ENCODE data around the gene ARHGEF6. TPM values are rescaled to one million over a fixed set of nuclear protein-coding genes. Genes with fewer than 3 reads are reported as not detected.
A peak's percentile ranks its signal among the peaks of the same experiment; 100 is the strongest.

The ARHGEF6 gene
- total RNA-seq, 1 donor from 2014 or later: 4.7 TPM

- Mint-ChIP-seq H3K9me3 (ENCODE audit: unreplicated experiment) (no peaks in the 10 kb centered on the region), H3K27me3 (ENCODE audit: low read depth, unreplicated experiment) (no peaks in the 10 kb centered on the region), H3K4me1 (ENCODE audit: low read depth, unreplicated experiment) (no peaks in the 10 kb centered on the region), H3K4me3 (ENCODE audit: unreplicated experiment) (no peak overlapping the region), H3K36me3 (ENCODE audit: low read depth, unreplicated experiment) (peaks cover under 1% of the 10 kb centered on the region), H3K27ac (ENCODE audit: unreplicated experiment) (no peak overlapping the region)
- no peaks in the 10 kb centered on the region for H3K27me3 ChIP-seq (ENCODE audit: insufficient read depth, low read length)
- H3K9me3 ChIP-seq (ENCODE audit: insufficient read depth, low read depth, low read length): no peaks in the 10 kb centered on the region
- H3K9ac ChIP-seq (ENCODE audit: low read length): no peak overlapping the region
- H3K79me2 ChIP-seq (ENCODE audit: insufficient read depth, low read length): no peaks in the 10 kb centered on the region
- H3K27ac ChIP-seq (ENCODE audit: low read depth, low read length): no peak overlapping the region
- H3K4me1 ChIP-seq (ENCODE audit: insufficient read depth, low read length): no peaks in the 10 kb centered on the region
- H2AFZ ChIP-seq (ENCODE audit: low read depth, low read length): no peak overlapping the region
- H3K36me3 ChIP-seq (ENCODE audit: insufficient read depth, low read length): no peaks in the 10 kb centered on the region
- H3K4me3 ChIP-seq (ENCODE audit: insufficient read depth, low read depth, low read length): no peak overlapping the region
- TF ChIP-seq EZH2 (IDR thresholded peaks at IDR 0.05; ENCODE audit: insufficient read depth, low read length): no peak
- TF ChIP-seq CTCF (IDR thresholded peaks at IDR 0.05; ENCODE audit: insufficient read depth, low read depth, low read length): no peak
- peak; percentile 71 for FAIRE-seq
- no peak for DNase-seq (ENCODE audit: low read depth)
- no peak overlapping the region for H3K4me2 ChIP-seq (ENCODE audit: low read length)
- H4K20me1 ChIP-seq (ENCODE audit: insufficient read depth, low read length): no peaks in the 10 kb centered on the region
Measured at GRCh38 chrX:136810493-136810892, 29.8 kb upstream of the ARHGEF6 start.

GRCh38 chrX:136806891-136807410, 26.2 kb upstream of the ARHGEF6 start:
- DNase-seq (ENCODE audit: low read depth) (no peak), FAIRE-seq (peak; percentile 59)
- no peaks in the 10 kb centered on the region for H3K9me3 Mint-ChIP-seq (ENCODE audit: unreplicated experiment)
- Histone ChIP-seq H3K27ac (ENCODE audit: low read depth, low read length) (no peak overlapping the region), H3K27me3 (ENCODE audit: insufficient read depth, low read length) (no peaks in the 10 kb centered on the region), H4K20me1 (ENCODE audit: insufficient read depth, low read length) (no peaks in the 10 kb centered on the region), H3K4me3 (ENCODE audit: insufficient read depth, low read depth, low read length) (no peak overlapping the region), H3K79me2 (ENCODE audit: insufficient read depth, low read length) (no peaks in the 10 kb centered on the region), H3K4me2 (ENCODE audit: low read length) (no peak overlapping the region), H3K4me1 (ENCODE audit: insufficient read depth, low read length) (no peaks in the 10 kb centered on the region), H3K9me3 (ENCODE audit: insufficient read depth, low read depth, low read length) (no peaks in the 10 kb centered on the region), H3K9ac (ENCODE audit: low read length) (no peak overlapping the region), H2AFZ (ENCODE audit: low read depth, low read length) (no peak overlapping the region), H3K36me3 (ENCODE audit: insufficient read depth, low read length) (no peaks in the 10 kb centered on the region)
- TF ChIP-seq EZH2 (IDR thresholded peaks at IDR 0.05; ENCODE audit: insufficient read depth, low read length) (no peak), CTCF (IDR thresholded peaks at IDR 0.05; ENCODE audit: insufficient read depth, low read depth, low read length) (no peak)
- H3K4me3 Mint-ChIP-seq (ENCODE audit: unreplicated experiment): no peak overlapping the region
- no peaks in the 10 kb centered on the region for H3K27me3 Mint-ChIP-seq (ENCODE audit: low read depth, unreplicated experiment)
- H3K4me1 Mint-ChIP-seq (ENCODE audit: low read depth, unreplicated experiment): no peaks in the 10 kb centered on the region
- H3K27ac Mint-ChIP-seq (ENCODE audit: unreplicated experiment): no peak overlapping the region
- peaks cover 1% of the 10 kb centered on the region for H3K36me3 Mint-ChIP-seq (ENCODE audit: low read depth, unreplicated experiment)

- H3K4me1 ChIP-seq (ENCODE audit: insufficient read depth, low read length): no peaks in the 10 kb centered on the region
- no peaks in the 10 kb centered on the region for H3K9me3 ChIP-seq (ENCODE audit: insufficient read depth, low read depth, low read length)
- H3K27me3 ChIP-seq (ENCODE audit: insufficient read depth, low read length): no peaks in the 10 kb centered on the region
- DNase-seq (ENCODE audit: low read depth) (no peak), FAIRE-seq (peak; percentile 89)
- no peak overlapping the region for H3K4me3 ChIP-seq (ENCODE audit: insufficient read depth, low read depth, low read length)
- TF ChIP-seq EZH2 (IDR thresholded peaks at IDR 0.05; ENCODE audit: insufficient read depth, low read length) (no peak), CTCF (IDR thresholded peaks at IDR 0.05; ENCODE audit: insufficient read depth, low read depth, low read length) (no peak)
- H3K9me3 Mint-ChIP-seq (ENCODE audit: unreplicated experiment): no peaks in the 10 kb centered on the region
- H3K4me3 Mint-ChIP-seq (ENCODE audit: unreplicated experiment): no peak overlapping the region
- H4K20me1 ChIP-seq (ENCODE audit: insufficient read depth, low read length): no peaks in the 10 kb centered on the region
- H3K27me3 Mint-ChIP-seq (ENCODE audit: low read depth, unreplicated experiment): no peaks in the 10 kb centered on the region
- H3K27ac ChIP-seq (ENCODE audit: low read depth, low read length): no peak overlapping the region
- H3K36me3 ChIP-seq (ENCODE audit: insufficient read depth, low read length): no peaks in the 10 kb centered on the region
- H3K27ac Mint-ChIP-seq (ENCODE audit: unreplicated experiment): no peak overlapping the region
- no peak overlapping the region for H3K9ac ChIP-seq (ENCODE audit: low read length)
- no peak overlapping the region for H3K4me2 ChIP-seq (ENCODE audit: low read length)
- no peaks in the 10 kb centered on the region for H3K79me2 ChIP-seq (ENCODE audit: insufficient read depth, low read length)
- peaks cover 1% of the 10 kb centered on the region for H3K36me3 Mint-ChIP-seq (ENCODE audit: low read depth, unreplicated experiment)
- no peak overlapping the region for H2AFZ ChIP-seq (ENCODE audit: low read depth, low read length)
- H3K4me1 Mint-ChIP-seq (ENCODE audit: low read depth, unreplicated experiment): no peaks in the 10 kb centered on the region
Measured at GRCh38 chrX:136802515-136802914, 21.8 kb upstream of the ARHGEF6 start.

Measured in astrocyte (in vitro differentiated cells and primary cell).